Panc1 (cell line): Measurements from ENCODE around the gene JAZF1. TPM values are rescaled to one million over a fixed set of nuclear protein-coding genes. Genes with fewer than 3 reads are reported as not detected.

Experiments
- ATAC-seq: fragments of 200-7000 bp; cut with Tn5 transposase; 2 replicates; pipeline ENCODE4 v1.9.1; 2020; ENCODE audit warnings: mild to moderate bottlenecking, moderate library complexity
- BruUV-seq: library from RNA; stranded (reverse); fragments of 400-500 nt; replicated peaks from 2 replicates; lab custom pipeline; 2021; lab: Mats Ljungman, UMichigan
- CTCF ChIA-PET: fragments of 300-600 bp; sonication (Branson Sonifier 250); formaldehyde crosslinking; loops from one replicate; lab custom pipeline; 2022; ENCODE audit warnings: antibody characterized with exemption; lab: Charles Lee
- POLR2A ChIA-PET: fragments of 300-600 bp; sonication (Branson Sonifier 250); formaldehyde crosslinking; loops from one replicate; lab custom pipeline; 2022; ENCODE audit warnings: antibody characterized with exemption; lab: Charles Lee
- DNase-seq: peaks from one replicate; pipeline ENCODE4 v3.0.0-alpha.2; 2010; ENCODE audit warnings: low read depth, low spot score
- H3K27ac ChIP-seq: 2 replicates; pipeline ENCODE4 v1.5.1; 2011; ENCODE audit warnings: mild to moderate bottlenecking, low read length, inconsistent platforms
- H3K27me3 ChIP-seq: fragments of 200-500 bp; sonication (Bioruptor generic); 2 replicates; pipeline ENCODE4 v1.6.0; 2014; ENCODE audit warnings: low read length, inconsistent platforms; ENCODE audit not compliant: control insufficient read depth, insufficient read depth
- H3K36me3 ChIP-seq: fragments of 200-500 bp; sonication (Bioruptor generic); 2 replicates; pipeline ENCODE4 v1.5.1; 2014; ENCODE audit warnings: inconsistent platforms, mild to moderate bottlenecking, low read length, moderate library complexity; ENCODE audit not compliant: control insufficient read depth, insufficient read depth
- H3K4me1 ChIP-seq: 2 replicates; pipeline ENCODE4 v1.5.1; 2011; ENCODE audit warnings: inconsistent platforms, mild to moderate bottlenecking, low read length, moderate library complexity; ENCODE audit not compliant: control insufficient read depth, insufficient read depth
- H3K4me3 ChIP-seq, 2 experiments: 2 replicates each; pipeline ENCODE4 v1.5.1; 2011 to 2012; ENCODE audit warnings: low read depth in 2 of 2, low read length in 2 of 2, mild to moderate bottlenecking in 2 of 2, inconsistent platforms in 1 of 2, moderate library complexity in 1 of 2
- H3K9me3 ChIP-seq: fragments of 200-500 bp; sonication (Bioruptor generic); 2 replicates; pipeline ENCODE4 v1.5.1; 2014; ENCODE audit warnings: low read depth, mild to moderate bottlenecking, inconsistent platforms, low read length, moderate library complexity; ENCODE audit not compliant: control insufficient read depth, insufficient read depth
- CTCF ChIP-seq: fragments of 450-650 bp; IDR thresholded peaks from 2 replicates; pipeline ENCODE4 v1.5.1; 2017; ENCODE audit warnings: mild to moderate bottlenecking
- POLR2AphosphoS5 ChIP-seq: IDR thresholded peaks from 2 replicates; pipeline ENCODE4 v1.6.1; 2012; ENCODE audit warnings: mild to moderate bottlenecking, low read depth, low read length, moderate library complexity
- REST ChIP-seq, 2 experiments: IDR thresholded peaks; 2 replicates each; pipeline ENCODE4 v1.6.1; 2011 to 2012; ENCODE audit warnings: low read depth in 2 of 2, control low read depth in 1 of 2, low read length in 1 of 2, mild to moderate bottlenecking in 1 of 2, moderate library complexity in 1 of 2; ENCODE audit not compliant: insufficient read depth in 1 of 2
- SIN3A ChIP-seq: IDR thresholded peaks from 2 replicates; pipeline ENCODE4 v1.6.1; 2012; ENCODE audit warnings: low read depth, mild to moderate bottlenecking, low read length, moderate library complexity, borderline replicate concordance; ENCODE audit not compliant: insufficient read depth
- TCF7L2 ChIP-seq: IDR thresholded peaks from 2 replicates; pipeline ENCODE4 v1.6.1; 2011; ENCODE audit warnings: mild to moderate bottlenecking, low read depth, low read length, inconsistent platforms
- in situ Hi-C: cut with HindIII; loops from 2 replicates; pipeline ENCODE4 v1.10.0; 2016; ENCODE audit warnings: low sequenced_read_pairs, low pct_unique_long_range_greater_than_20kb
- intact Hi-C: fragments of 100-400 bp; cut with micrococcal nuclease; formaldehyde crosslinking; loops from one replicate; pipeline ENCODE4 v1.10.0; 2022; ENCODE audit not compliant: unreplicated experiment
- total RNA-seq: library from RNA; stranded (reverse); gene quantifications from one replicate; pipeline ENCODE4 v1.2.1, GENCODE V29; 2021; ENCODE audit not compliant: unreplicated experiment

The JAZF1 gene
- total RNA-seq, 1 experiment from 2014 or later, result 8.8 TPM

GRCh38 chr7:28042721-28043120 is 137.9 kb downstream of the JAZF1 start:
- CTCF ChIA-PET, result no interaction called here
- no peak for ATAC-seq
- Histone ChIP-seq H3K36me3 (no peaks in the 10 kb centered on the region), H3K4me3 (no peak overlapping the region), H3K9me3 (no peaks in the 10 kb centered on the region), H3K27me3 (no peaks in the 10 kb centered on the region), H3K27ac (peak overlapping the region; percentile 2), H3K4me1 (peaks cover 37% of the 10 kb centered on the region)
- in situ Hi-C loops (no loop called here), intact Hi-C loops (no loop called here)
- no peak for DNase-seq
- TF ChIP-seq REST (IDR thresholded peaks at IDR 0.05; ENCODE audit: insufficient read depth in 1 of 2, low read depth in 2 of 2, low read length in 1 of 2), result no peak
- TF ChIP-seq POLR2AphosphoS5, result no peak
- no peak for TF ChIP-seq TCF7L2
- no peak for TF ChIP-seq SIN3A
- no peak for TF ChIP-seq CTCF
- POLR2A ChIA-PET, result no interaction called here
- BruUV-seq, result no TSS peak

GRCh38 chr7:28041508-28042314 is 138.9 kb downstream of the JAZF1 start:
- H3K27me3 ChIP-seq, result no peaks in the 10 kb centered on the region
- ATAC-seq, result peak; percentile 59
- H3K9me3 ChIP-seq, result no peaks in the 10 kb centered on the region
- ChIA-PET CTCF (no interaction called here), POLR2A (no interaction called here)
- no peak for DNase-seq
- BruUV-seq, result no TSS peak
- peaks cover 47% of the 10 kb centered on the region for H3K4me1 ChIP-seq
- no peaks in the 10 kb centered on the region for H3K36me3 ChIP-seq
- TF ChIP-seq CTCF, result no peak
- TF ChIP-seq SIN3A, result no peak
- in situ Hi-C loops (no loop called here), intact Hi-C loops (no loop called here)
- peak overlapping the region; percentile 93 for H3K27ac ChIP-seq
- H3K4me3 ChIP-seq, result no peak overlapping the region
